ENCODE data around the gene ATP2C2.

Gene ATP2C2

GRCh38 chr16:84344781-84345180 is 23.6 kb upstream of the ATP2C2 start:
- TF ChIP-seq TAF1 (IDR thresholded peaks at IDR 0.05; ENCODE audit: borderline replicate concordance, insufficient read depth, low read length) (no peak), FOXP2 (optimal IDR thresholded peaks at IDR 0.05; ENCODE audit: borderline replicate concordance, extremely low read depth, extremely low read length, insufficient read depth) (no peak), REST (IDR thresholded peaks at IDR 0.05; ENCODE audit: insufficient read depth in 1 of 2, low read depth in 2 of 2, low read length in 2 of 2) (no peak), SIN3A (IDR thresholded peaks at IDR 0.05; ENCODE audit: borderline replicate concordance, insufficient read depth, low read length) (no peak), POLR2AphosphoS5 (IDR thresholded peaks at IDR 0.05; ENCODE audit: low read depth, low read length) (no peak)

DNA sequence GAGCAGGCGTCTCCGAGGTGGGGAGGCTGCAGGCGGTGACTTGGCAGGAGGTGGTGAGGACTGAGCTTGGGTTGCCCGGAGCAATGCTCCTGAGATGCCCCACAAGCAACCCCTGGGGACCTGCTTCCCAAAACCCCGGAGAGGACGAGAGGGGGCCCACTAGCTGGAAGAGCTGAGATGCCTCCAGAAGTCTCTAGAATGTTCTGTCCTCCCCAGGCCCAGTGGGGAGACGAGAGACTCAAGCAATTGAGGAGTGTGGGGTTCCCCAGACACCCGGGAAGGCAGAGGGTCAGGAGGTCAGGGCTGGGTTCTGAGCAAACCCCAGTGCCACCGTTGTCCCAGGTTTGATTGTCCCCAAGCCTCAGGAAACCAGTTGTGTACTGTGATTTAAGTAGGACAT is 21.2 kb upstream of the ATP2C2 start:
- TF ChIP-seq REST (IDR thresholded peaks at IDR 0.05; ENCODE audit: insufficient read depth in 1 of 2, low read depth in 2 of 2, low read length in 2 of 2) (no peak), SIN3A (IDR thresholded peaks at IDR 0.05; ENCODE audit: borderline replicate concordance, insufficient read depth, low read length) (no peak), TAF1 (IDR thresholded peaks at IDR 0.05; ENCODE audit: borderline replicate concordance, insufficient read depth, low read length) (no peak), FOXP2 (optimal IDR thresholded peaks at IDR 0.05; ENCODE audit: borderline replicate concordance, extremely low read depth, extremely low read length, insufficient read depth) (no peak), POLR2AphosphoS5 (IDR thresholded peaks at IDR 0.05; ENCODE audit: low read depth, low read length) (no peak)

- TF ChIP-seq REST (IDR thresholded peaks at IDR 0.05; ENCODE audit: insufficient read depth in 1 of 2, low read depth in 2 of 2, low read length in 2 of 2): no peak
- no peak for TF ChIP-seq POLR2AphosphoS5 (IDR thresholded peaks at IDR 0.05; ENCODE audit: low read depth, low read length)
- TF ChIP-seq TAF1 (IDR thresholded peaks at IDR 0.05; ENCODE audit: borderline replicate concordance, insufficient read depth, low read length): no peak
- TF ChIP-seq SIN3A (IDR thresholded peaks at IDR 0.05; ENCODE audit: borderline replicate concordance, insufficient read depth, low read length): no peak
- TF ChIP-seq FOXP2 (optimal IDR thresholded peaks at IDR 0.05; ENCODE audit: borderline replicate concordance, extremely low read depth, extremely low read length, insufficient read depth): no peak
Observed at GRCh38 chr16:84348386-84348888, 19.9 kb upstream of the ATP2C2 start.

- TF ChIP-seq TAF1 (IDR thresholded peaks at IDR 0.05; ENCODE audit: borderline replicate concordance, insufficient read depth, low read length) (no peak), FOXP2 (optimal IDR thresholded peaks at IDR 0.05; ENCODE audit: borderline replicate concordance, extremely low read depth, extremely low read length, insufficient read depth) (no peak), REST (IDR thresholded peaks at IDR 0.05; ENCODE audit: insufficient read depth in 1 of 2, low read depth in 2 of 2, low read length in 2 of 2) (no peak), POLR2AphosphoS5 (IDR thresholded peaks at IDR 0.05; ENCODE audit: low read depth, low read length) (no peak), SIN3A (IDR thresholded peaks at IDR 0.05; ENCODE audit: borderline replicate concordance, insufficient read depth, low read length) (no peak)
Observed at GRCh38 chr16:84349862-84350684, 18.3 kb upstream of the ATP2C2 start.

Data from PFSK-1 (cell line).